Right ventricle myocardium superior (tissue), 1 donor: ENCODE measurements around the gene SEPTIN8. TPM values are rescaled to one million over a fixed set of nuclear protein-coding genes. Genes with fewer than 3 reads are reported as not detected.
A peak's percentile ranks its signal among the peaks of the same experiment; 100 is the strongest.

ENCODE experiments used
- ATAC-seq: fragments of 200-7000 bp; cut with Tn5 transposase; one replicate; pipeline ENCODE4 v1.9.1; 2020; ENCODE audit warnings: mild to moderate bottlenecking; ENCODE audit not compliant: poor library complexity
- DNase-seq: peaks from one replicate; pipeline ENCODE4 v3.0.0-alpha.2; 2020
- intact Hi-C: fragments of 100-400 bp; cut with DNase I; formaldehyde crosslinking; loops from one replicate; pipeline ENCODE4 v1.11.2; 2022
- total RNA-seq: library from RNA; stranded (reverse); fragmentation: NEBNext Ultra II Directional; extraction: Animal tissue kit (Norgen Biotek cat#: 25700); gene quantifications from one replicate; pipeline ENCODE4 v1.2.1, GENCODE V29; 2021
- donor health status: DM: no; HTN: yes; CAD: no; lungs with severe emphysema.

The SEPTIN8 gene
- total RNA-seq, 1 donor from 2014 or later = 26.3 TPM

- intact Hi-C loops = no loop called here
Observed at GRCh38 chr5:132742158-132742557, 34.9 kb downstream of the SEPTIN8 start.

GRCh38 chr5:132739232-132739631 is 37.8 kb downstream of the SEPTIN8 start:
- intact Hi-C loops = no loop called here
- no peak for ATAC-seq

More at GRCh38 chr5:132742158-132742557, 34.9 kb downstream of the SEPTIN8 start:
- no peak for DNase-seq
- ATAC-seq = no peak

GRCh38 chr5:132737982-132738681 is 38.9 kb downstream of the SEPTIN8 start:
- ATAC-seq = no peak
- intact Hi-C loops = no loop called here

More at GRCh38 chr5:132739232-132739631, 37.8 kb downstream of the SEPTIN8 start:
- DNase-seq = no peak

GRCh38 chr5:132736853-132737833 is 39.9 kb downstream of the SEPTIN8 start, which contains the start of gene KIF3A:
TSS of gene KIF3A (minus strand) at chr5:132737546. CDS start at chr5:132737419, 127 bp downstream.
- intact Hi-C loops = no loop called here
- ATAC-seq (peak; percentile 100), DNase-seq (peak; percentile 99)

More at GRCh38 chr5:132737982-132738681, 38.9 kb downstream of the SEPTIN8 start:
- DNase-seq = no peak

GRCh38 chr5:132734687-132735086 is 42.4 kb downstream of the SEPTIN8 start:
- DNase-seq (no peak), ATAC-seq (no peak)
- intact Hi-C loops = no loop called here

GRCh38 chr5:132733499-132734148 is 43.4 kb downstream of the SEPTIN8 start:
- no peak for DNase-seq
- intact Hi-C loops = no loop called here
- ATAC-seq = no peak

GRCh38 chr5:132729896-132730295 is 47.1 kb downstream of the SEPTIN8 start:
- intact Hi-C loops = no loop called here
- no peak for DNase-seq
- no peak for ATAC-seq

- ATAC-seq (no peak), DNase-seq (no peak)
- intact Hi-C loops = no loop called here
Observed at GRCh38 chr5:132725745-132726144, 51.3 kb downstream of the SEPTIN8 start.

GRCh38 chr5:132718544-132719312 is 58.3 kb downstream of the SEPTIN8 start:
- ATAC-seq (peak; percentile 53), DNase-seq (no peak)
- intact Hi-C loops = no loop called here

- DNase-seq (no peak), ATAC-seq (no peak)
- intact Hi-C loops = no loop called here
Observed at GRCh38 chr5:132714456-132715307, 62.4 kb downstream of the SEPTIN8 start.

GRCh38 chr5:132708645-132709044 is 68.4 kb downstream of the SEPTIN8 start:
- intact Hi-C loops = no loop called here
- DNase-seq = no peak
- ATAC-seq = no peak

GRCh38 chr5:132704875-132705274 is 72.2 kb downstream of the SEPTIN8 start:
- ATAC-seq = no peak
- intact Hi-C loops = no loop called here
- no peak for DNase-seq

Other genes starting within 250 kb of the SEPTIN8 start
- not detected for gene IL5, start 233.7 kb downstream of the SEPTIN8 start, total RNA-seq
- gene RAD50, start 220.3 kb downstream of the SEPTIN8 start, total RNA-seq = 33.1 TPM
- not detected for gene IL13, start 119.1 kb downstream of the SEPTIN8 start, total RNA-seq
- gene IL4, start 103.2 kb downstream of the SEPTIN8 start, total RNA-seq = not detected
- gene KIF3A, start 39.7 kb downstream of the SEPTIN8 start, total RNA-seq = 9.1 TPM
- 0.08 TPM for gene CCNI2, start 29.8 kb downstream of the SEPTIN8 start, total RNA-seq
- gene SOWAHA, start 36.1 kb upstream of the SEPTIN8 start, total RNA-seq = 0.13 TPM
- 3.6 TPM for gene SHROOM1, start 53.4 kb upstream of the SEPTIN8 start, total RNA-seq
- gene GDF9, start 89.2 kb upstream of the SEPTIN8 start, total RNA-seq = 0.16 TPM
- 1,987 TPM for gene UQCRQ, start 89.4 kb upstream of the SEPTIN8 start, total RNA-seq
- gene LEAP2, start 96.4 kb upstream of the SEPTIN8 start, total RNA-seq = 1.0 TPM
- gene AFF4, start 186.4 kb upstream of the SEPTIN8 start, total RNA-seq = 26.8 TPM
- gene ZCCHC10, start 249.3 kb upstream of the SEPTIN8 start, total RNA-seq = 14.7 TPM